Psoas muscle (tissue), 8 donors: ENCODE data around the gene CTTNBP2. TPM values are rescaled to one million over a fixed set of nuclear protein-coding genes. Genes with fewer than 3 reads are reported as not detected.
A peak's percentile ranks its signal among the peaks of the same experiment; 100 is the strongest.

Experiments
- ATAC-seq, 4 donors: fragments of 200-7000 bp; cut with Tn5 transposase; one replicate each; pipeline ENCODE4 v1.9.1; 2020; ENCODE audit warnings: moderate library complexity in 3 of 4, mild to moderate bottlenecking in 2 of 4
- DNase-seq, 2 donors: peaks; one replicate each; pipeline ENCODE4 v3.0.0-alpha.2; 2020
- H3K27ac ChIP-seq: fragments of 200-600 bp; one replicate; pipeline ENCODE4 v1.8.0; 2022
- H3K27me3 ChIP-seq, 3 donors: fragments of 200-600 bp in 1 of 3; one replicate each; pipeline versions ENCODE4 v1.6.1 to v1.8.0; 2013 to 2022; ENCODE audit warnings: low read length in 2 of 3, mild to moderate bottlenecking in 2 of 3, moderate library complexity in 1 of 3; ENCODE audit not compliant: insufficient read depth in 3 of 3
- H3K36me3 ChIP-seq, 2 donors: fragments of 200-600 bp in 1 of 2; one replicate each; pipeline versions ENCODE4 v1.6.1 to v1.8.0; 2013 to 2022; ENCODE audit warnings: low read depth in 1 of 2, mild to moderate bottlenecking in 1 of 2, moderate library complexity in 1 of 2; ENCODE audit not compliant: insufficient read depth in 1 of 2
- H3K4me1 ChIP-seq: fragments of 200-600 bp; one replicate; pipeline ENCODE4 v1.8.0; 2022
- H3K4me3 ChIP-seq: fragments of 200-600 bp; one replicate; pipeline ENCODE4 v1.8.0; 2022; ENCODE audit warnings: mild to moderate bottlenecking
- H3K9me3 ChIP-seq: fragments of 200-600 bp; one replicate; pipeline ENCODE4 v1.8.0; 2022
- CTCF ChIP-seq: fragments of 200-600 bp; IDR thresholded peaks from one replicate; pipeline ENCODE4 v1.8.0; 2022; ENCODE audit warnings: antibody characterized with exemption
- WGBS, 3 donors: extraction: QIAGEN DNeasy Blood & Tissue Kit; methylation state at CpG; one replicate each; pipeline versions ENCODE4 v1.1.6 to v1.1.7; 2013; 5-methylcytosine and 5-hydroxymethylcytosine counted together
- intact Hi-C, 2 donors: fragments of 100-400 bp; cut with DNase I; formaldehyde crosslinking; loops; one replicate each; pipeline versions ENCODE4 v1.11.0 to v1.14.2; 2022
- polyA plus RNA-seq, 3 donors: library from polyadenylated mRNA; stranded (reverse); fragments of 200-250 nt; gene quantifications; one replicate each; pipeline ENCODE4 v1.2.3, GENCODE V29; 2013
- total RNA-seq, 4 donors: library from RNA; stranded (reverse); fragmentation: NEBNext Ultra II Directional in 2 of 4; extraction: Animal tissue kit (Norgen Biotek cat#: 25700) in 2 of 4; gene quantifications; one replicate each; pipeline versions ENCODE4 v1.2.1 to v1.2.4, GENCODE V29; 2021 to 2023
- donor health status: healthy with polysubstance abuse.
- donor health status: DM: no; HTN: no; CAD: no; lungs with moderate emphysema.
- donor health status: Bipolar disorder and iron deficiency.
- donor health status: healthy.
- donor health status: DM: yes; HTN: yes; CAD: no.
- donor health status: DM: no; HTN: no; CAD: no.
- donor health status: DM: no; HTN: no; CAD: no.
- donor health status: DM: yes; HTN: yes; CAD: no.

The CTTNBP2 gene
- total and polyA plus RNA-seq, 7 donors = 0.10 to 1.8 (median 0.38) TPM

DNA sequence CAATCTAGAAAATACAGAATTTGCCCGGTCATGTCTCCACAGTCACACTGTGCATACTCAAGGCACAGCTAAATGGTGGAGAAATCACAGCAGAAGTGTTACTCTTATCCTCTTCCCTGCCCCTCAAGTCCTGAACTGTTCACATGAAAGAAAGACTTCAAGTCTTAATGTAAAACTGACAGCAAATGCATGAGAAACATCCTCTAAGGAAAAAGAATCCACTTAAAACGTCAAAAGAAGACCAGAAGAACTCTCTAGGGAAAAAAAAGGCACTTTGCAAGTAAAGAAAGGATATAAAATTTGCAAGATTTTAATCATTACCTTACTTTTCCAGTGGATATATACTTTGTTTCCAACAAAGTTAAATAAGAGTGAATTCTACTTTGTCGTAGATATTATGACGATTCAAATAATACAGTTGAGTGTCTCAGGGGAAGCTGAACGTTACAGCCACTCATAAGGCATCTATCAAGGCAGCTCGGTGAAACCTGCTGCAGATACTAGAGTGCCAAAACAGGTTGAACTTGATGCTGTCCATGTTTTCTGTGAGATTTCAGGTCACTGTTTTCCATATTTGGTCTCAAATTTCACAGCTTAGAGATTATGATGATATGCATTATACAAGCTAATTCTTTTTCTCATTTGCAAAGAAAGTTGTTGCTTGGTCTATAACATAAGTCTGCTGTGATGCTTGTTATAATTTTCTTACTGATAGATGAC is 155.0 kb downstream of the CTTNBP2 start:
- no peaks in the 10 kb centered on the region for H3K27me3 ChIP-seq
- intact Hi-C loops = no loop called here
- H3K4me1 ChIP-seq = no peaks in the 10 kb centered on the region
- H3K9me3 ChIP-seq = no peaks in the 10 kb centered on the region
- ATAC-seq = no peak
- 66 to 72% (median 67%) methylated on average over 6 of the region's 6 CpGs for WGBS, 3 donors
- no peak for DNase-seq
- no peak overlapping the region for H3K4me3 ChIP-seq
- no peak overlapping the region for H3K27ac ChIP-seq
- no peaks in the 10 kb centered on the region for H3K36me3 ChIP-seq
- TF ChIP-seq CTCF = no peak

- ATAC-seq = no peak
Measured at GRCh38 chr7:117717357-117717756, 155.9 kb downstream of the CTTNBP2 start.

DNA sequence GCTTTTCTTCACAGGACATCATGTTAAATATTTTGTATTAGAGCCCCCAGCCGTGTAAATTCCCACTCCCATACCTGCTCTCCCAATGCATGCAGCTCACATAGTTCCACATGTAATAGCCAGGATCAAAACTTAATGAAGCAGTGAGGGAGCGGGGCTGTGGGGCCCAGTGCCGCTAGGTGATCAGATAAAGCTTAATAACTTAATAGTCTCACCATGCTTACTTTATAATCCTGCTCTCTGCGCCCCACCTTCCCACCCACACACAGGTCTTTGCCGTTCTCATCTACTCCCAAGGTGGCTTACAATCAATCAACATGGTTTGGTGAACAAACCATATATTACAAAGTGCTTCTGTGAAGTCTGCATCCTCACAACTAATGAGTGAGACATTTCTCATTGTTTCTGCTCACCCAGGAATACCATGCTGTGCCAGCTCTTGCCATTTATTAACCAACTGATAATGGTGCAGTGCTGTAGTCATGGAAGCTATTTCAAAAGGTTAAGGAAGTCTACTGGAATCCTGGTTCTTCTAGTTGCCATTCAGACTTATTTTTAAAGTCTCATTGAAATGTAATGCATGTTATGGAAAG is 156.4 kb downstream of the CTTNBP2 start:
- no peaks in the 10 kb centered on the region for H3K27me3 ChIP-seq
- no peak overlapping the region for H3K27ac ChIP-seq
- no peaks in the 10 kb centered on the region for H3K36me3 ChIP-seq
- H3K9me3 ChIP-seq = no peaks in the 10 kb centered on the region
- ATAC-seq = no peak
- no peaks in the 10 kb centered on the region for H3K4me1 ChIP-seq
- TF ChIP-seq CTCF = no peak
- intact Hi-C loops = no loop called here
- H3K4me3 ChIP-seq = no peak overlapping the region
- DNase-seq = no peak
- 72 to 95% (median 75%) methylated on average over 4 to 5 of the region's 5 CpGs for WGBS, 3 donors

More at GRCh38 chr7:117717357-117717756, 155.9 kb downstream of the CTTNBP2 start:
- Histone ChIP-seq H3K27ac (no peak overlapping the region), H3K9me3 (no peaks in the 10 kb centered on the region), H3K4me3 (no peak overlapping the region), H3K27me3 (no peaks in the 10 kb centered on the region), H3K4me1 (no peaks in the 10 kb centered on the region), H3K36me3 (no peaks in the 10 kb centered on the region)
- intact Hi-C loops = no loop called here
- TF ChIP-seq CTCF = no peak
- WGBS, 3 donors = 92 to 95% (median 93%) methylated on average over 2 of the region's 2 CpGs
- DNase-seq = no peak

DNA sequence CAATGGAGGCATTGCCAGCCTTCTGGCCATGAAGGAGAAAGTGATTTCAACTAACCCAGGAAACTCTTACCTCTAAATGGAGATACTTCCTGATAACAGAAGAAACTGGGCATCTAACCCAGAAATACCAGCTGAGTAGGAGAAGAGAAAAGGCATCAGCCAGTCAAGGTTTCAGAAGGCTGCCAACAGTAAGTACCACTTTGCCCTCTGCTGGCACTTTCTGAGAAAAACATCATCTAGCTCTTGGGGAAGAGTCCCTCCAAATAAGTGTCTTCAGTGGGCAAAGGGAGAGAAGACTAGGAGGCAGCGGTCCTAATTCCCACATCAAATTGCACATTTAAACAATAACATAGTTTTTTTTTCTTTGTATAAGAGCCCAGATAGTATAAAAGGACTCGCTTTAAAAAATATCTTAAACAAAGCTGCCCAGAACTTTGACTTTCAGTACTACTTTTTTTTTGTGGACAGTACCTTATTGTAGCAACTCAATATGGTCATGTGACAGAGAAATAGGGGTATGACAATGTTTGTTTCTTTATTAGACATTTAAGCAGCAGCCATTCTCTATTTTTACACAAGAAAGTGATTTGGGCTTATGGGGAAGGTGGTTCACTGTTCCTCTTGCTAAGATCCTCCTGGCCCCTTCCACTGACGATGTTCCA is 157.3 kb downstream of the CTTNBP2 start:
- H3K27ac ChIP-seq = no peak overlapping the region
- H3K9me3 ChIP-seq = no peaks in the 10 kb centered on the region
- peak; percentile 22 for TF ChIP-seq CTCF
- DNase-seq = no peak
- H3K4me1 ChIP-seq = no peaks in the 10 kb centered on the region
- no peaks in the 10 kb centered on the region for H3K36me3 ChIP-seq
- intact Hi-C loops = no loop called here
- ATAC-seq = no peak
- no peak overlapping the region for H3K4me3 ChIP-seq
- H3K27me3 ChIP-seq = no peaks in the 10 kb centered on the region
- WGBS, 3 donors = 58 to 66% (median 61%) methylated on average over 3 of the region's 3 CpGs
